ENCODE measurements around the gene FANCC. TPM values are rescaled to one million over a fixed set of nuclear protein-coding genes. Genes with fewer than 3 reads are reported as not detected.

The FANCC gene
- total and polyA plus RNA-seq, 2 of the 8 experiments (the other 6 are each of a cell fraction or from before 2014, with no cell fraction given), result 7.8 to 15.2 TPM

GRCh38 chr9:95099321-95100070 lies 218.0 kb downstream of the FANCC start:
- no peak overlapping the region for H2BK20ac ChIP-seq (ENCODE audit: low read length)
- H3K27me3 ChIP-seq (replicated peaks in 1 of 4; ENCODE audit: control insufficient read depth in 3 of 4, extremely low read depth in 1 of 4, insufficient read depth in 3 of 4, low read length in 3 of 4), result no peaks in the 10 kb centered on the region
- peaks cover 0 to 8% (median 2%) of the 10 kb centered on the region in 4 experiments; a peak in 5 of 7 replicates for H3K4me1 ChIP-seq (replicated peaks in 1 of 4; ENCODE audit: control insufficient read depth in 3 of 4, insufficient read depth in 4 of 4, low read length in 3 of 4)
- no peak overlapping the region for H3K23ac ChIP-seq (ENCODE audit: insufficient read length)
- no peak overlapping the region; the same call in 1 of the 2 replicates for H4K8ac ChIP-seq (ENCODE audit: extremely low read depth, insufficient read depth, low read length)
- no peaks in the 10 kb centered on the region for H3K79me1 ChIP-seq (ENCODE audit: low read depth, low read length)
- no peak overlapping the region for H3K18ac ChIP-seq (ENCODE audit: extremely low read depth, low read length)
- no peaks in the 10 kb centered on the region for H3K79me2 ChIP-seq (ENCODE audit: control insufficient read depth in 1 of 2, insufficient read depth in 2 of 2, low read length in 2 of 2)
- DNase-seq (ENCODE audit: low read depth in 1 of 2, low spot score in 2 of 2) (no peak), FAIRE-seq (no peak)
- no peak overlapping the region for H2BK120ac ChIP-seq (replicated peaks; ENCODE audit: low read depth, low read length)
- no peak overlapping the region for H3K4me2 ChIP-seq (ENCODE audit: insufficient read depth in 1 of 2, low read depth in 2 of 2, low read length in 2 of 2)
- no peak overlapping the region for H2AK5ac ChIP-seq (ENCODE audit: low read depth, low read length)
- H3K56ac ChIP-seq (replicated peaks; ENCODE audit: insufficient read length, low read depth, low read length), result no peak overlapping the region
- H3K9ac ChIP-seq (replicated peaks in 1 of 4; ENCODE audit: extremely low read depth in 1 of 4, low read depth in 3 of 4, low read length in 3 of 4), result no peak overlapping the region
- 94% methylated on average over 21 of the region's 24 CpGs; no CpG with 5 or more reads in 1 of the 2 experiments for WGBS, 2 experiments (ENCODE audit: extremely low coverage in 1 of 2, insufficient coverage in 1 of 2, insufficient read length in 1 of 2, insufficient replicate concordance in 2 of 2, low coverage in 1 of 2, low lambda C conversion rate in 2 of 2, missing lambda C conversion rate in 1 of 2)
- no peak overlapping the region for H3K27ac ChIP-seq (ENCODE audit: low read depth, low read length)
- H2BK15ac ChIP-seq (ENCODE audit: low read length), result no peak overlapping the region
- no peak overlapping the region for H2BK12ac ChIP-seq (ENCODE audit: low read depth, low read length)
- no peak overlapping the region for H4K91ac ChIP-seq (replicated peaks; ENCODE audit: insufficient read length, low read length)
- H3K4me3 ChIP-seq (ENCODE audit: extremely low read depth in 1 of 4, insufficient read depth in 2 of 4, low read depth in 3 of 4, low read length in 4 of 4), result no peak overlapping the region
- no peak overlapping the region for H4K5ac ChIP-seq (ENCODE audit: insufficient read length, low read depth, low read length)
- POLR2A ChIA-PET (ENCODE audit: partially characterized antibody), result no interaction called here
- H3K23me2 ChIP-seq (ENCODE audit: low read depth, low read length), result peaks cover 2% of the 10 kb centered on the region; the same call in 1 of the 2 replicates
- H2AFZ ChIP-seq (ENCODE audit: low read length), result no peak overlapping the region
- H2BK5ac ChIP-seq (ENCODE audit: low read depth, low read length), result no peak overlapping the region
- H3K9me3 ChIP-seq (ENCODE audit: insufficient read depth in 2 of 2, low read depth in 1 of 2, low read length in 1 of 2), result no peaks in the 10 kb centered on the region
- no peak overlapping the region for H3K4ac ChIP-seq (replicated peaks; ENCODE audit: insufficient read length, low read depth, low read length)
- H3K36me3 ChIP-seq (ENCODE audit: control insufficient read depth in 2 of 4, insufficient read depth in 4 of 4, low read length in 3 of 4), result no peaks in the 10 kb centered on the region; a peak in 1 of 8 replicates
- H3K14ac ChIP-seq (ENCODE audit: insufficient read length), result no peak overlapping the region
- CTCF ChIA-PET (ENCODE audit: partially characterized antibody), result interaction anchor here (0.7 to 13.8 kb wide), 5 partner anchors 24 to 418 kb away, joined by 3 to 209 read pairs (median 4); no protein-coding TSS in a partner anchor
- H4K20me1 ChIP-seq (replicated peaks in 1 of 2; ENCODE audit: control insufficient read depth in 1 of 2, insufficient read depth in 2 of 2, low read length in 2 of 2), result no peaks in the 10 kb centered on the region
- TF ChIP-seq BACH1 (IDR thresholded peaks at IDR 0.05; ENCODE audit: low read length) (no peak), CHD1 (IDR thresholded peaks at IDR 0.05; ENCODE audit: low read depth, low read length) (no peak), NRF1 (IDR thresholded peaks at IDR 0.05; ENCODE audit: low read depth, low read length) (no peak), MAFK (IDR thresholded peaks at IDR 0.05; ENCODE audit: low read depth, low read length) (no peak), CHD2 (IDR thresholded peaks at IDR 0.05; ENCODE audit: low read length) (no peak), RNF2 (IDR thresholded peaks at IDR 0.05; ENCODE audit: borderline replicate concordance, low read depth, low read length, missing control alignments, poor library complexity, severe bottlenecking) (no peak), POLR2AphosphoS5 (IDR thresholded peaks at IDR 0.05; ENCODE audit: low read depth, low read length) (no peak), SIN3A (conservative IDR thresholded peaks at IDR 0.05 in 1 of 2, IDR thresholded peaks at IDR 0.05 in 1 of 2; ENCODE audit: low read depth in 1 of 2, low read length in 2 of 2) (no peak), RBBP5 (IDR thresholded peaks at IDR 0.05; ENCODE audit: borderline replicate concordance, low read depth, low read length) (no peak), ZNF274 (IDR thresholded peaks at IDR 0.05; ENCODE audit: borderline replicate concordance, extremely low read depth, low read length) (no peak), JUND (IDR thresholded peaks at IDR 0.05; ENCODE audit: low read length) (no peak), NANOG (IDR thresholded peaks at IDR 0.05; ENCODE audit: insufficient read depth, low read depth, low read length, poor library complexity, severe bottlenecking) (no peak), YY1 (IDR thresholded peaks at IDR 0.05; ENCODE audit: low read depth, low read length) (no peak)
